Activated T-helper 17 cell treated with anti-CD3 and anti-CD28 coated beads, Interleukin-2, amount 50 U/mL, for 72 hours (primary cell): ENCODE measurements around the gene SPAG17. TPM values are rescaled to one million over a fixed set of nuclear protein-coding genes. Genes with fewer than 3 reads are reported as not detected.

Experiments
- ATAC-seq: fragments of 150-1000 bp; cut with Tn5 transposase; replicated peaks from 2 replicates; pipeline ENCODE4 v1.10.0; 2021; ENCODE audit warnings: mild to moderate bottlenecking, moderate library complexity
- H3K27ac Mint-ChIP-seq: one replicate; pipeline ENCODE4 v1.8.0; 2022; ENCODE audit warnings: mixed read lengths
- H3K27me3 Mint-ChIP-seq: one replicate; pipeline ENCODE4 v1.8.0; 2022; ENCODE audit warnings: mixed read lengths
- H3K36me3 Mint-ChIP-seq: one replicate; pipeline ENCODE4 v1.8.0; 2022; ENCODE audit warnings: low read depth, mild to moderate bottlenecking, mixed read lengths
- H3K4me1 Mint-ChIP-seq: one replicate; pipeline ENCODE4 v1.8.0; 2022; ENCODE audit warnings: mixed read lengths
- H3K4me3 Mint-ChIP-seq: one replicate; pipeline ENCODE4 v1.8.0; 2022; ENCODE audit warnings: mild to moderate bottlenecking, mixed read lengths
- H3K9me3 Mint-ChIP-seq: one replicate; pipeline ENCODE4 v1.8.0; 2022; ENCODE audit warnings: mixed read lengths
- total RNA-seq, 2 donors: library from RNA; stranded (reverse); gene quantifications; one replicate each; pipeline ENCODE4 v1.2.3, GENCODE V29; 2022

Gene SPAG17
- total RNA-seq, 2 donors from 2014 or later = not detected

GRCh38 chr1:118149799-118150198 lies 35.2 kb downstream of the SPAG17 start:
- Mint-ChIP-seq H3K4me1 (no peaks in the 10 kb centered on the region), H3K36me3 (no peaks in the 10 kb centered on the region), H3K4me3 (no peak overlapping the region), H3K27ac (no peak overlapping the region), H3K27me3 (peaks cover 4% of the 10 kb centered on the region), H3K9me3 (no peaks in the 10 kb centered on the region)
- ATAC-seq = no peak

- Mint-ChIP-seq H3K9me3 (no peaks in the 10 kb centered on the region), H3K4me3 (no peak overlapping the region), H3K27me3 (peaks cover 10% of the 10 kb centered on the region), H3K27ac (no peak overlapping the region), H3K4me1 (no peaks in the 10 kb centered on the region), H3K36me3 (no peaks in the 10 kb centered on the region)
- ATAC-seq = no peak
Observed at GRCh38 chr1:118148034-118148433, 37.0 kb downstream of the SPAG17 start.

DNA sequence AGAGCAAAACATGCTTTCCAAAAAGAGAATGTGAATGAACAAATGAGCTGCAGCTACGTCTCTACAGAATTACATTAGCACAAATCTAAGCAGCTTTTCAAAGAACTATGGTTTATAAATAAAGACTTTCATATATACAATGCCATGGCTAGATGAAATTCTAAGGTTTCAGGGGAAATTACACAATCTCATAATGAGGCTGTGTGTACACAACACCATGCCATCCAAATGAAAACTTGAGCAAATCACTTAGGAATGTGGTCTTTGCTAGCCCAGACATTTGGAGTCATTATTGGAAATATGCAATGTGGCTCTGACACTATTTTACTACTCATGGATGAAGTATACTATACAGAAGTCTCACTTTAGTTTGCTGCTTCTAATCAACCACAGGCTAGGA lies 37.5 kb downstream of the SPAG17 start:
- Mint-ChIP-seq H3K27me3 (peaks cover 13% of the 10 kb centered on the region), H3K4me3 (no peak overlapping the region), H3K4me1 (no peaks in the 10 kb centered on the region), H3K27ac (no peak overlapping the region), H3K36me3 (no peaks in the 10 kb centered on the region), H3K9me3 (no peaks in the 10 kb centered on the region)
- no peak for ATAC-seq

DNA sequence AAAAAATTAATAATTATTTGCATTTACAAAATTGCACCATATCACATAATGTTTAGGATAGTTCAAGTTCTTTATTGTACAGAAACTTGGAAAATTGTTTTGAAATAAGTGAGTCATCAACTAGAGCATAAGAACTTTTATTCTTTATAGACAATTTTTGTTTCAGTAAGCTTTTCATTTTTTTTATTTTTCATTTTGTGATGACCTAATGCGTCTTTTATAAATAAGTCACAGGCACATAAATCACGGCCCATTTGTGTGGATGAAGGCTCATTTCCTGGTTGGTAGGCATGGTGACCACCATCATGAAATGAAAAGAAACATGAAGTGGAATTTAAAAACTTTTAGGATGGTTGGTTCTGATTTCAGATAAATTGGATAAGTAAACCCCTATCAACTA lies 39.3 kb downstream of the SPAG17 start:
- no peaks in the 10 kb centered on the region for H3K4me1 Mint-ChIP-seq
- no peaks in the 10 kb centered on the region for H3K9me3 Mint-ChIP-seq

GRCh38 chr1:118144684-118145083 lies 40.3 kb downstream of the SPAG17 start:
- Mint-ChIP-seq H3K27ac (no peak overlapping the region), H3K4me3 (no peak overlapping the region)
- no peak for ATAC-seq

More for the DNA sequence above, 39.3 kb downstream of the SPAG17 start:
- no peak overlapping the region for H3K4me3 Mint-ChIP-seq
- no peaks in the 10 kb centered on the region for H3K36me3 Mint-ChIP-seq
- no peak overlapping the region for H3K27ac Mint-ChIP-seq
- H3K27me3 Mint-ChIP-seq = peaks cover 21% of the 10 kb centered on the region
- ATAC-seq = no peak

DNA sequence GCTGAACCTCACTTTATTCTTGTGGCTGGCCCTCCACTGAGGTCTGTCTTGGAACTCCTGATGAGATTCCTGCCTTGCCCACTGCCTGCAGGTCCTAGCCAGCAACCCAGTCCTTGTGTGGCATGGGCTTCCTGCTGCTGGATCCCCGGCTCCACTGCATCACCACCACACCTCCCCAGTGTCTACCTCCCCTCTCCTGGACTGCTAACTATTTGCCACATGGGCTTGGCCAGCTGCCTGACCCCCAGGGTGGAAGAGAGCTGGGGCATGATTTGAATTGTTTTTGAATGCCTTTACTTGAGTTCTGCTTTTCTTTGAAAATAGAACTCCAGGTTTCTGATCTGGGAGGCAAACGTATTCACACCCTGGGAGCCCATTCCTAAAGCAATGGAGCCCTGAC lies 41.2 kb downstream of the SPAG17 start:
- H3K27ac Mint-ChIP-seq = no peak overlapping the region
- H3K4me1 Mint-ChIP-seq = no peaks in the 10 kb centered on the region
- no peak overlapping the region for H3K4me3 Mint-ChIP-seq
- no peak for ATAC-seq
- no peaks in the 10 kb centered on the region for H3K36me3 Mint-ChIP-seq
- H3K27me3 Mint-ChIP-seq = peaks cover 25% of the 10 kb centered on the region
- H3K9me3 Mint-ChIP-seq = no peaks in the 10 kb centered on the region

More at GRCh38 chr1:118144684-118145083, 40.3 kb downstream of the SPAG17 start:
- peaks cover 22% of the 10 kb centered on the region for H3K27me3 Mint-ChIP-seq
- H3K9me3 Mint-ChIP-seq = no peaks in the 10 kb centered on the region
- no peaks in the 10 kb centered on the region for H3K4me1 Mint-ChIP-seq
- no peaks in the 10 kb centered on the region for H3K36me3 Mint-ChIP-seq

- no peaks in the 10 kb centered on the region for H3K9me3 Mint-ChIP-seq
- no peak for ATAC-seq
- H3K4me3 Mint-ChIP-seq = no peak overlapping the region
- H3K27me3 Mint-ChIP-seq = peaks cover 26% of the 10 kb centered on the region
- H3K27ac Mint-ChIP-seq = no peak overlapping the region
- H3K36me3 Mint-ChIP-seq = no peaks in the 10 kb centered on the region
- H3K4me1 Mint-ChIP-seq = no peaks in the 10 kb centered on the region
Observed at GRCh38 chr1:118143121-118143520, 41.9 kb downstream of the SPAG17 start.

DNA sequence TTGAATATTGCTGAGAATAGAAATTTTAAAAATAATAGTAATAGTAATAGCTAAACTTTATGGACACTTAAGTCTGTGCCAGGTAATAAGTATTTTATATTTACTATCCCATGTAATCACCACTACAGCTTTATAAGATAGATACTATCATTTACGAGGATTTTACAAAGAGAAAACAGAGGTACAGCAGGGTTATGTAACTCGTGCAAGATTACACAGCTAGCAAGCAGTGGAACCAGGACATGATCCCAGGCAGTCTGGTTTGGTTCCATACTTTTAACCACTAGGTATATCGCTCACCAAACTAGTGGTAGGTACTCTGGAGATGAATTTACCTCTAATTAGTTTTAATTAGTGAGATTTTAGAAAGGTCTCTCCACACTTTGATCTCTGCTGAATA lies 42.5 kb downstream of the SPAG17 start:
- H3K27ac Mint-ChIP-seq = no peak overlapping the region
- peaks cover 29% of the 10 kb centered on the region for H3K27me3 Mint-ChIP-seq
- H3K4me3 Mint-ChIP-seq = no peak overlapping the region
- no peaks in the 10 kb centered on the region for H3K9me3 Mint-ChIP-seq
- H3K4me1 Mint-ChIP-seq = no peaks in the 10 kb centered on the region
- no peaks in the 10 kb centered on the region for H3K36me3 Mint-ChIP-seq
- ATAC-seq = no peak

- ATAC-seq = no peak
- H3K27ac Mint-ChIP-seq = no peak overlapping the region
- no peaks in the 10 kb centered on the region for H3K36me3 Mint-ChIP-seq
- no peak overlapping the region for H3K4me3 Mint-ChIP-seq
- H3K4me1 Mint-ChIP-seq = peaks cover 7% of the 10 kb centered on the region
- peaks cover 21% of the 10 kb centered on the region for H3K27me3 Mint-ChIP-seq
- H3K9me3 Mint-ChIP-seq = no peaks in the 10 kb centered on the region
Observed at GRCh38 chr1:118137900-118138299, 47.1 kb downstream of the SPAG17 start.

GRCh38 chr1:118136187-118136941 lies 48.7 kb downstream of the SPAG17 start:
- Mint-ChIP-seq H3K4me1 (peaks cover 7% of the 10 kb centered on the region), H3K27ac (no peak overlapping the region), H3K27me3 (peaks cover 24% of the 10 kb centered on the region), H3K4me3 (no peak overlapping the region), H3K36me3 (no peaks in the 10 kb centered on the region), H3K9me3 (no peaks in the 10 kb centered on the region)
- ATAC-seq = peak; percentile 97

GRCh38 chr1:118132000-118132399 lies 53.0 kb downstream of the SPAG17 start:
- Mint-ChIP-seq H3K4me3 (no peak overlapping the region), H3K4me1 (peaks cover 7% of the 10 kb centered on the region), H3K36me3 (no peaks in the 10 kb centered on the region), H3K27ac (no peak overlapping the region), H3K9me3 (no peaks in the 10 kb centered on the region), H3K27me3 (peaks cover 19% of the 10 kb centered on the region)
- ATAC-seq = no peak

- Mint-ChIP-seq H3K4me3 (no peak overlapping the region), H3K27me3 (peaks cover 19% of the 10 kb centered on the region), H3K36me3 (no peaks in the 10 kb centered on the region), H3K27ac (no peak overlapping the region), H3K4me1 (no peaks in the 10 kb centered on the region), H3K9me3 (no peaks in the 10 kb centered on the region)
- no peak for ATAC-seq
Observed at GRCh38 chr1:118128761-118129160, 56.3 kb downstream of the SPAG17 start.

GRCh38 chr1:118124064-118124463 lies 61.0 kb downstream of the SPAG17 start:
- Mint-ChIP-seq H3K27me3 (peaks cover 6% of the 10 kb centered on the region), H3K4me3 (no peak overlapping the region), H3K4me1 (no peaks in the 10 kb centered on the region), H3K36me3 (no peaks in the 10 kb centered on the region), H3K27ac (no peak overlapping the region), H3K9me3 (no peaks in the 10 kb centered on the region)
- ATAC-seq = no peak

GRCh38 chr1:118123116-118123839 lies 61.8 kb downstream of the SPAG17 start:
- Mint-ChIP-seq H3K4me3 (no peak overlapping the region), H3K4me1 (no peaks in the 10 kb centered on the region), H3K27ac (no peak overlapping the region), H3K36me3 (no peaks in the 10 kb centered on the region), H3K9me3 (no peaks in the 10 kb centered on the region), H3K27me3 (peaks cover 7% of the 10 kb centered on the region)
- ATAC-seq = no peak
